Panc1 (cell line): Measurements from ENCODE around the gene OR8A1. TPM values are rescaled to one million over a fixed set of nuclear protein-coding genes. Genes with fewer than 3 reads are reported as not detected.

ENCODE experiments used
- ATAC-seq: fragments of 200-7000 bp; cut with Tn5 transposase; 2 replicates; pipeline ENCODE4 v1.9.1; 2020; ENCODE audit warnings: mild to moderate bottlenecking, moderate library complexity
- Bru-seq: library from RNA; stranded (reverse); fragments of 400-500 nt; gene quantifications from one replicate; lab custom pipeline; 2021; lab: Mats Ljungman, UMichigan
- BruChase-seq, 2 experiments: library from RNA; stranded (reverse); fragments of 400-500 nt; gene quantifications; one replicate each; lab custom pipeline; 2021; lab: Mats Ljungman, UMichigan
- BruUV-seq: library from RNA; stranded (reverse); fragments of 400-500 nt; replicated peaks from 2 replicates; lab custom pipeline; 2021; lab: Mats Ljungman, UMichigan
- CTCF ChIA-PET: fragments of 300-600 bp; sonication (Branson Sonifier 250); formaldehyde crosslinking; loops from one replicate; lab custom pipeline; 2022; ENCODE audit warnings: antibody characterized with exemption; lab: Charles Lee
- POLR2A ChIA-PET: fragments of 300-600 bp; sonication (Branson Sonifier 250); formaldehyde crosslinking; loops from one replicate; lab custom pipeline; 2022; ENCODE audit warnings: antibody characterized with exemption; lab: Charles Lee
- DNase-seq: peaks from one replicate; pipeline ENCODE4 v3.0.0-alpha.2; 2010; ENCODE audit warnings: low read depth, low spot score
- H3K27ac ChIP-seq: 2 replicates; pipeline ENCODE4 v1.5.1; 2011; ENCODE audit warnings: mild to moderate bottlenecking, low read length, inconsistent platforms
- H3K27me3 ChIP-seq: fragments of 200-500 bp; sonication (Bioruptor generic); 2 replicates; pipeline ENCODE4 v1.6.0; 2014; ENCODE audit warnings: low read length, inconsistent platforms; ENCODE audit not compliant: control insufficient read depth, insufficient read depth
- H3K36me3 ChIP-seq: fragments of 200-500 bp; sonication (Bioruptor generic); 2 replicates; pipeline ENCODE4 v1.5.1; 2014; ENCODE audit warnings: inconsistent platforms, mild to moderate bottlenecking, low read length, moderate library complexity; ENCODE audit not compliant: control insufficient read depth, insufficient read depth
- H3K4me1 ChIP-seq: 2 replicates; pipeline ENCODE4 v1.5.1; 2011; ENCODE audit warnings: inconsistent platforms, mild to moderate bottlenecking, low read length, moderate library complexity; ENCODE audit not compliant: control insufficient read depth, insufficient read depth
- H3K4me3 ChIP-seq, 2 experiments: 2 replicates each; pipeline ENCODE4 v1.5.1; 2011 to 2012; ENCODE audit warnings: low read depth in 2 of 2, low read length in 2 of 2, mild to moderate bottlenecking in 2 of 2, inconsistent platforms in 1 of 2, moderate library complexity in 1 of 2
- H3K9me3 ChIP-seq: fragments of 200-500 bp; sonication (Bioruptor generic); 2 replicates; pipeline ENCODE4 v1.5.1; 2014; ENCODE audit warnings: low read depth, mild to moderate bottlenecking, inconsistent platforms, low read length, moderate library complexity; ENCODE audit not compliant: control insufficient read depth, insufficient read depth
- POLR2AphosphoS5 ChIP-seq: IDR thresholded peaks from 2 replicates; pipeline ENCODE4 v1.6.1; 2012; ENCODE audit warnings: mild to moderate bottlenecking, low read depth, low read length, moderate library complexity
- SIN3A ChIP-seq: IDR thresholded peaks from 2 replicates; pipeline ENCODE4 v1.6.1; 2012; ENCODE audit warnings: low read depth, mild to moderate bottlenecking, low read length, moderate library complexity, borderline replicate concordance; ENCODE audit not compliant: insufficient read depth
- TCF7L2 ChIP-seq: IDR thresholded peaks from 2 replicates; pipeline ENCODE4 v1.6.1; 2011; ENCODE audit warnings: mild to moderate bottlenecking, low read depth, low read length, inconsistent platforms
- in situ Hi-C: cut with HindIII; loops from 2 replicates; pipeline ENCODE4 v1.10.0; 2016; ENCODE audit warnings: low sequenced_read_pairs, low pct_unique_long_range_greater_than_20kb
- intact Hi-C: fragments of 100-400 bp; cut with micrococcal nuclease; formaldehyde crosslinking; loops from one replicate; pipeline ENCODE4 v1.10.0; 2022; ENCODE audit not compliant: unreplicated experiment
- long read RNA-seq: library from polyadenylated mRNA; unstranded; transcript quantifications from one replicate; pipeline ENCODE4 v2.0.0, GENCODE V29; 2021; ENCODE audit not compliant: unreplicated experiment
- polyA plus RNA-seq: library from polyadenylated mRNA; unstranded; fragments of >200 nt; gene quantifications from one replicate; pipeline ENCODE4 v1.2.1, GENCODE V29; 2012; ENCODE audit warnings: missing spikeins; ENCODE audit not compliant: insufficient read length
- total RNA-seq: library from RNA; stranded (reverse); gene quantifications from one replicate; pipeline ENCODE4 v1.2.1, GENCODE V29; 2021; ENCODE audit not compliant: unreplicated experiment
- TF ChIP-seq, protein P1 (sequence below), 2 experiments: IDR thresholded peaks; 2 replicates each; pipeline ENCODE4 v1.6.1; 2011 to 2012; ENCODE audit warnings: low read depth in 2 of 2, control low read depth in 1 of 2, low read length in 1 of 2, mild to moderate bottlenecking in 1 of 2, moderate library complexity in 1 of 2; ENCODE audit not compliant: insufficient read depth in 1 of 2
- TF ChIP-seq, protein P2 (sequence below): fragments of 450-650 bp; IDR thresholded peaks from 2 replicates; pipeline ENCODE4 v1.5.1; 2017; ENCODE audit warnings: mild to moderate bottlenecking

Gene OR8A1
- total RNA-seq, result not detected
- polyA plus RNA-seq, result not detected
- not detected for Bru-seq, nascent RNA
- not detected for BruChase-seq, experiment 1, labeled RNA remaining after a 2-hour chase
- not detected for BruChase-seq, experiment 2, labeled RNA remaining after a 6-hour chase
- long read RNA-seq, result 0 reads

DNA sequence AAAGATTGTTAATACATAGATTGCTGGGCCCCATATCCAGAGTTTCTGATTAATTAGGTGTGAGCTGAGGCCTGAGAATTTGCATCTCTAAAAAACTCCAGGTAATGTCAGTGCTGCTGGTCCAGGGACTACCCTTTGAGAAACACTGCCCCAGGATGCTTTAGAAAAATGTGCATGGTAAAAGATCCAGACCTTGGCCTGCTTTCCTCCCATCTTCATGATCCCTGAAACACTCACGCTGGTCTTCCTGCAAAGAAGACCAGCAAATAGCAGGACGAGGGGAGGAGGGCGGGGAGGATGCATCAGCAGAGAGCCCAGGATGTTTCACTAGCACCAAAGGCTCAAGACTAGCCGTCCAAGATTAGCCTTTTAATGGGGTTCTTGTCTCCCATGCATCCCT is at the start of gene OR8A1:
OR8A1 (plus strand) TSS at position 301 of the 400 bp plus-strand sequence. CDS start 123 bp downstream, outside the sequence.
- no peaks in the 10 kb centered on the region for H3K36me3 ChIP-seq
- no TSS peak for BruUV-seq
- H3K27me3 ChIP-seq, result peaks cover 5% of the 10 kb centered on the region; the same call in 1 of the 2 replicates
- no peak for TF ChIP-seq POLR2AphosphoS5
- TF ChIP-seq TCF7L2, result no peak
- no peak for TF ChIP-seq SIN3A
- TF ChIP-seq, protein P1, sequence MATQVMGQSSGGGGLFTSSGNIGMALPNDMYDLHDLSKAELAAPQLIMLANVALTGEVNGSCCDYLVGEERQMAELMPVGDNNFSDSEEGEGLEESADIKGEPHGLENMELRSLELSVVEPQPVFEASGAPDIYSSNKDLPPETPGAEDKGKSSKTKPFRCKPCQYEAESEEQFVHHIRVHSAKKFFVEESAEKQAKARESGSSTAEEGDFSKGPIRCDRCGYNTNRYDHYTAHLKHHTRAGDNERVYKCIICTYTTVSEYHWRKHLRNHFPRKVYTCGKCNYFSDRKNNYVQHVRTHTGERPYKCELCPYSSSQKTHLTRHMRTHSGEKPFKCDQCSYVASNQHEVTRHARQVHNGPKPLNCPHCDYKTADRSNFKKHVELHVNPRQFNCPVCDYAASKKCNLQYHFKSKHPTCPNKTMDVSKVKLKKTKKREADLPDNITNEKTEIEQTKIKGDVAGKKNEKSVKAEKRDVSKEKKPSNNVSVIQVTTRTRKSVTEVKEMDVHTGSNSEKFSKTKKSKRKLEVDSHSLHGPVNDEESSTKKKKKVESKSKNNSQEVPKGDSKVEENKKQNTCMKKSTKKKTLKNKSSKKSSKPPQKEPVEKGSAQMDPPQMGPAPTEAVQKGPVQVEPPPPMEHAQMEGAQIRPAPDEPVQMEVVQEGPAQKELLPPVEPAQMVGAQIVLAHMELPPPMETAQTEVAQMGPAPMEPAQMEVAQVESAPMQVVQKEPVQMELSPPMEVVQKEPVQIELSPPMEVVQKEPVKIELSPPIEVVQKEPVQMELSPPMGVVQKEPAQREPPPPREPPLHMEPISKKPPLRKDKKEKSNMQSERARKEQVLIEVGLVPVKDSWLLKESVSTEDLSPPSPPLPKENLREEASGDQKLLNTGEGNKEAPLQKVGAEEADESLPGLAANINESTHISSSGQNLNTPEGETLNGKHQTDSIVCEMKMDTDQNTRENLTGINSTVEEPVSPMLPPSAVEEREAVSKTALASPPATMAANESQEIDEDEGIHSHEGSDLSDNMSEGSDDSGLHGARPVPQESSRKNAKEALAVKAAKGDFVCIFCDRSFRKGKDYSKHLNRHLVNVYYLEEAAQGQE (IDR thresholded peaks at IDR 0.05; ENCODE audit: insufficient read depth in 1 of 2, low read depth in 2 of 2, low read length in 1 of 2), result no peak
- TF ChIP-seq, protein P2, sequence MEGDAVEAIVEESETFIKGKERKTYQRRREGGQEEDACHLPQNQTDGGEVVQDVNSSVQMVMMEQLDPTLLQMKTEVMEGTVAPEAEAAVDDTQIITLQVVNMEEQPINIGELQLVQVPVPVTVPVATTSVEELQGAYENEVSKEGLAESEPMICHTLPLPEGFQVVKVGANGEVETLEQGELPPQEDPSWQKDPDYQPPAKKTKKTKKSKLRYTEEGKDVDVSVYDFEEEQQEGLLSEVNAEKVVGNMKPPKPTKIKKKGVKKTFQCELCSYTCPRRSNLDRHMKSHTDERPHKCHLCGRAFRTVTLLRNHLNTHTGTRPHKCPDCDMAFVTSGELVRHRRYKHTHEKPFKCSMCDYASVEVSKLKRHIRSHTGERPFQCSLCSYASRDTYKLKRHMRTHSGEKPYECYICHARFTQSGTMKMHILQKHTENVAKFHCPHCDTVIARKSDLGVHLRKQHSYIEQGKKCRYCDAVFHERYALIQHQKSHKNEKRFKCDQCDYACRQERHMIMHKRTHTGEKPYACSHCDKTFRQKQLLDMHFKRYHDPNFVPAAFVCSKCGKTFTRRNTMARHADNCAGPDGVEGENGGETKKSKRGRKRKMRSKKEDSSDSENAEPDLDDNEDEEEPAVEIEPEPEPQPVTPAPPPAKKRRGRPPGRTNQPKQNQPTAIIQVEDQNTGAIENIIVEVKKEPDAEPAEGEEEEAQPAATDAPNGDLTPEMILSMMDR, result no peak
- no peak within 1 kb of the TSS for H3K4me3 ChIP-seq
- ATAC-seq, result no peak
- no peak within 1 kb of the TSS for H3K27ac ChIP-seq
- in situ Hi-C loops, result no loop called here
- intact Hi-C loops, result no loop called here
- CTCF ChIA-PET, result no interaction called here
- H3K4me1 ChIP-seq, result no peaks in the 10 kb centered on the region
- no peaks in the 10 kb centered on the region for H3K9me3 ChIP-seq
- no peak for DNase-seq
- POLR2A ChIA-PET, result no interaction called here

DNA sequence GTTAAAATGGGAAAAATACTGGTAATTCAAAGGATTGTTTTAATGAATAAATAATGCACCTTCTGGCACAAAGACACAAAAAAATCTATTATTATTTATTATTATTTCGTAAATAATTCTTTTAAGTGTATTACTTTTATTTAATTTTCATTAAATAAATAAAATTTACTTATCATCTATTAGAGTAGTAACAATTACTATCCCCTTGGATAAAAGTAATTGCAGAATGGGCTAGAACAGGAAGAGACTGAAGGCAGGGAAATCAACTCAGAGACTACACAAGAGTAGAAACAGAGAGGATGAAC is 49.3 kb upstream of the OR8A1 start:
- in situ Hi-C loops (no loop called here), intact Hi-C loops (no loop called here)
- TF ChIP-seq SIN3A (no peak), TCF7L2 (no peak), POLR2AphosphoS5 (no peak)
- TF ChIP-seq, protein P2, result no peak
- TF ChIP-seq, protein P1 (IDR thresholded peaks at IDR 0.05; ENCODE audit: insufficient read depth in 1 of 2, low read depth in 2 of 2, low read length in 1 of 2), result no peak
- H3K36me3 ChIP-seq, result no peaks in the 10 kb centered on the region
- ATAC-seq (no peak), DNase-seq (no peak)
- no peaks in the 10 kb centered on the region for H3K4me1 ChIP-seq
- H3K9me3 ChIP-seq, result no peaks in the 10 kb centered on the region
- ChIA-PET POLR2A (no interaction called here), CTCF (no interaction called here)
- no TSS peak for BruUV-seq
- no peak overlapping the region for H3K4me3 ChIP-seq
- H3K27me3 ChIP-seq, result peaks cover 4% of the 10 kb centered on the region
- H3K27ac ChIP-seq, result no peak overlapping the region
